VCaP (cell line): ENCODE measurements around the gene EEF1AKMT2.
A peak's percentile ranks its signal among the peaks of the same experiment; 100 is the strongest.

Source experiments
- H3K27ac ChIP-seq: fragments of 450-650 bp; 2 replicates; pipeline ENCODE4 v1.5.1; 2017
- CTCF ChIP-seq: fragments of 450-650 bp; conservative IDR thresholded peaks from 2 replicates; pipeline ENCODE4 v1.5.1; 2017; ENCODE audit warnings: mild to moderate bottlenecking, moderate library complexity

Gene EEF1AKMT2

GRCh38 chr10:124708922-124709520 is 82.7 kb downstream of the EEF1AKMT2 start:
- no peak for TF ChIP-seq CTCF
- H3K27ac ChIP-seq: peak overlapping the region; percentile 72

- H3K27ac ChIP-seq: peak overlapping the region; percentile 72
- no peak for TF ChIP-seq CTCF
Measured at GRCh38 chr10:124708246-124708779, 83.4 kb downstream of the EEF1AKMT2 start.
